Measurements from ENCODE around the gene C4BPA. TPM values are rescaled to one million over a fixed set of nuclear protein-coding genes. Genes with fewer than 3 reads are reported as not detected.

The C4BPA gene
- total RNA-seq, 1 experiment from 2014 or later: not detected

DNA sequence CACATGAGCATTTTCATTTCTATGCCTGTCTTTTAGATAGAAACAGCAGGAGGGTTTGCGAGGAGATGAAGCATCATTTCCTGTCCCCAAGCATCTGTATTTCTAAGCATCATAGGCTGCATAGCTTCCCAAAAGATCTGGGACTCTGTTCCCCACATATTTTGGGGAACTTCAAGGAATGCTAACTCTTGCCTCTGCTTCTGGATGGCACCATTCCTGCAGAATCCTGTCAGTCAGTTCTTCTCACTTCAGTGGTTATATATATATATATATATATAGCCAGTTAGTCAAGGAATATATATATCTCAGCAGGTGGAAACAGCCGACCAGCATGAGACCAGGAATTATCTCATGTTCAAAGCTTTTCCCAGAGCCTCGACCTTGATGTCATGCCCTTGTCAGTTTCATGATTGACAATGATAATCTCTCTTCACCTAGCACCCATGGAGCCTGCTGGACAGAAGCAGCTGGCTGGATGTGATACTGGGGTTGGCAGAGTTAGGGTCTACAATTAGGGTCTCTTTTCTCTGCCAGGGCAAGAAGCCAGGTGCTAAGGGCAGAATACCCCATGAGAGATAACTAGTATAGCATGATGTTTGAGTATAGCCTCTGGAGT is 48.5 kb upstream of the C4BPA start:
- no peaks in the 10 kb centered on the region for H3K27me3 ChIP-seq (ENCODE audit: insufficient read depth, low read length)
- H3K56ac ChIP-seq (ENCODE audit: insufficient read length, low read depth, low read length): no peak overlapping the region
- Mint-ChIP-seq H3K9me3 (no peaks in the 10 kb centered on the region; a peak in 1 of 5 replicates), H3K36me3 (ENCODE audit: insufficient read depth in 1 of 3, low read depth in 3 of 3) (peaks cover 0 to 2% (median 0%) of the 10 kb centered on the region in 3 experiments; a peak in 1 of 7 replicates), H3K27me3 (ENCODE audit: low read depth) (peaks cover 1% of the 10 kb centered on the region), H3K4me3 (no peak overlapping the region), H3K4me1 (peaks cover 25% of the 10 kb centered on the region in 2 experiments), H3K27ac (no peak overlapping the region)
- no peak overlapping the region for H4K8ac ChIP-seq (replicated peaks; ENCODE audit: insufficient read length, low read depth, low read length)
- no peaks in the 10 kb centered on the region for H3K9me3 ChIP-seq (ENCODE audit: control insufficient read depth, low read depth, low read length)
- H3K4me1 ChIP-seq (ENCODE audit: insufficient read depth, low read length): peaks cover 3% of the 10 kb centered on the region; the same call in 1 of the 2 replicates
- H2BK5ac ChIP-seq (ENCODE audit: insufficient read length, low read length): no peak overlapping the region
- no peak overlapping the region for H2BK20ac ChIP-seq (ENCODE audit: low read depth, low read length, poor library complexity, severe bottlenecking)
- TF ChIP-seq, protein P1, sequence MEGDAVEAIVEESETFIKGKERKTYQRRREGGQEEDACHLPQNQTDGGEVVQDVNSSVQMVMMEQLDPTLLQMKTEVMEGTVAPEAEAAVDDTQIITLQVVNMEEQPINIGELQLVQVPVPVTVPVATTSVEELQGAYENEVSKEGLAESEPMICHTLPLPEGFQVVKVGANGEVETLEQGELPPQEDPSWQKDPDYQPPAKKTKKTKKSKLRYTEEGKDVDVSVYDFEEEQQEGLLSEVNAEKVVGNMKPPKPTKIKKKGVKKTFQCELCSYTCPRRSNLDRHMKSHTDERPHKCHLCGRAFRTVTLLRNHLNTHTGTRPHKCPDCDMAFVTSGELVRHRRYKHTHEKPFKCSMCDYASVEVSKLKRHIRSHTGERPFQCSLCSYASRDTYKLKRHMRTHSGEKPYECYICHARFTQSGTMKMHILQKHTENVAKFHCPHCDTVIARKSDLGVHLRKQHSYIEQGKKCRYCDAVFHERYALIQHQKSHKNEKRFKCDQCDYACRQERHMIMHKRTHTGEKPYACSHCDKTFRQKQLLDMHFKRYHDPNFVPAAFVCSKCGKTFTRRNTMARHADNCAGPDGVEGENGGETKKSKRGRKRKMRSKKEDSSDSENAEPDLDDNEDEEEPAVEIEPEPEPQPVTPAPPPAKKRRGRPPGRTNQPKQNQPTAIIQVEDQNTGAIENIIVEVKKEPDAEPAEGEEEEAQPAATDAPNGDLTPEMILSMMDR (conservative IDR thresholded peaks at IDR 0.05): no peak
- H2AFZ ChIP-seq (ENCODE audit: low read length): no peak overlapping the region
- no peak overlapping the region for H2AK5ac ChIP-seq (ENCODE audit: insufficient read length, low read length)
- no peak overlapping the region for H4K5ac ChIP-seq (ENCODE audit: insufficient read length, low read depth, low read length)
- no peak overlapping the region for H4K91ac ChIP-seq (ENCODE audit: insufficient read length, low read depth, low read length)
- H3K14ac ChIP-seq (ENCODE audit: insufficient read depth, low read length): no peak overlapping the region
- no peak overlapping the region for H3T11ph ChIP-seq (ENCODE audit: low read length)
- no peaks in the 10 kb centered on the region for H3K79me1 ChIP-seq (ENCODE audit: insufficient read depth, low read depth, low read length, poor library complexity, severe bottlenecking)
- H2BK12ac ChIP-seq (ENCODE audit: insufficient read length, low read depth, low read length): no peak overlapping the region
- H3K9ac ChIP-seq (ENCODE audit: extremely low read depth, insufficient read length, low read length): no peak overlapping the region
- H3K18ac ChIP-seq (ENCODE audit: insufficient read length, low read depth, low read length): no peak overlapping the region
- no peaks in the 10 kb centered on the region for H3K79me2 ChIP-seq (ENCODE audit: insufficient read depth, low read length)
- H3K27ac ChIP-seq (ENCODE audit: insufficient read length, low read depth, low read length): no peak overlapping the region
- no peak overlapping the region for H3K4me2 ChIP-seq (ENCODE audit: insufficient read depth, insufficient read length, low read length)
- no peak overlapping the region for H2BK120ac ChIP-seq (ENCODE audit: low read depth, low read length, poor library complexity, severe bottlenecking)
- no CpG with 5 or more reads among the region's 3 CpGs for WGBS (ENCODE audit: extremely low coverage, insufficient read length, low lambda C conversion rate)
- H4K20me1 ChIP-seq (ENCODE audit: control insufficient read depth, insufficient read depth, insufficient read length): no peaks in the 10 kb centered on the region
- H3K4ac ChIP-seq (ENCODE audit: low read depth, low read length): no peak overlapping the region
- no peak overlapping the region for H3K23ac ChIP-seq (ENCODE audit: insufficient read length, low read depth, low read length)
- H2BK15ac ChIP-seq (ENCODE audit: low read depth, low read length): no peak overlapping the region
- no peak for DNase-seq
- peaks cover 11% of the 10 kb centered on the region for H3K23me2 ChIP-seq (ENCODE audit: insufficient read length, low read depth, low read length, poor library complexity, severe bottlenecking)

All from H9 (cell line).